GM19395 (cell line): ENCODE results near the gene MRPL23.
"Not testable (repeated sequence)": the region's sequence is repeated elsewhere in the genome, so short reads cannot be mapped to it uniquely, and the experiment has no call there.

Experiments used
- ATAC-seq: cut with Tn5 transposase; IDR thresholded peaks from one replicate; pipeline ENCODE4 v1.9.1; 2021; ENCODE audit warnings: mild to moderate bottlenecking, moderate library complexity; ENCODE audit not compliant: unreplicated experiment

Gene MRPL23

GRCh38 chr11:1932681-1933080 lies 14.5 kb upstream of the MRPL23 start:
- ATAC-seq = no peak

DNA sequence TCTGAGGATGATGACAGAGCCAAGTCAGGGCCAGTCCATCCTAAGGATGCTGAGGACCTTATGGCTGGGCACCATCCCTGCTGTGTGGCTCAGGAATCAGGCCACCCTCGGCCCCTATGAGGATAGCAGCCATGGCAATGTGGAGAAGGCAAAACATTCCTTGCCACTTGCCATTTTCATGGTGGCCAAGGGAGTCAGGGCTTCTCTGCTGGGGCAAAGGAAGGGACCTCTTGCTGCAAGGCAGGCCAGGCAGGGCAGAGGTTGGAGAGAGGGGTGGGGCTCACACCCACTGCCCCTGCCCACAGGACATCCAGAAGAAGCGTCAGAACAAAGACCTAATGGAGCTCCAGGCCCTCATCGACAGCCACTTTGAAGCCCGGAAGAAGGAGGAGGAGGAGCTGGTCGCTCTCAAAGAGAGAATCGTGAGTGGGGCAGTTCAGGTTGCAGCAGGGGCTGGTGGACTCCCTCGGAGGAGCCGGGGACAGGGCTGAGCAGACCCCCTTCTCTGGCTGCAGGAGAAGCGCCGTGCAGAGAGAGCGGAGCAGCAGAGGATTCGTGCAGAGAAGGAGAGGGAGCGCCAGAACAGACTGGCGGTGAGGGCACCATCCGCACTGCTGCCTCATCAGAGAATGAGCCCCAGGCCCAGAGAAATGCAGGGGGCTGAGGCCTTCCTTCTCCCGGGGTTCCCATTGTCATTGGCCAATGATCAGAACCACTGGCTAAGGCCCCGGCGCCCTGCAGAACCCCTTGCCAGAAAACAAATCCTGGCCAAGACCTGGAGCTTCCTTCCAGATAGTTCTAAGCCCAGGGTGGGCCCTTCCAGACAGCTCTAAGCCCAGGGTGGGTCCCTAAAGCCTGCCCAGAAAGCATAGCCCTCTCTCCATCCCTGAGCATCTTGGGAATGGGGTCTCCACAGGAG lies 13.5 kb upstream of the MRPL23 start:
- ATAC-seq = no peak

DNA sequence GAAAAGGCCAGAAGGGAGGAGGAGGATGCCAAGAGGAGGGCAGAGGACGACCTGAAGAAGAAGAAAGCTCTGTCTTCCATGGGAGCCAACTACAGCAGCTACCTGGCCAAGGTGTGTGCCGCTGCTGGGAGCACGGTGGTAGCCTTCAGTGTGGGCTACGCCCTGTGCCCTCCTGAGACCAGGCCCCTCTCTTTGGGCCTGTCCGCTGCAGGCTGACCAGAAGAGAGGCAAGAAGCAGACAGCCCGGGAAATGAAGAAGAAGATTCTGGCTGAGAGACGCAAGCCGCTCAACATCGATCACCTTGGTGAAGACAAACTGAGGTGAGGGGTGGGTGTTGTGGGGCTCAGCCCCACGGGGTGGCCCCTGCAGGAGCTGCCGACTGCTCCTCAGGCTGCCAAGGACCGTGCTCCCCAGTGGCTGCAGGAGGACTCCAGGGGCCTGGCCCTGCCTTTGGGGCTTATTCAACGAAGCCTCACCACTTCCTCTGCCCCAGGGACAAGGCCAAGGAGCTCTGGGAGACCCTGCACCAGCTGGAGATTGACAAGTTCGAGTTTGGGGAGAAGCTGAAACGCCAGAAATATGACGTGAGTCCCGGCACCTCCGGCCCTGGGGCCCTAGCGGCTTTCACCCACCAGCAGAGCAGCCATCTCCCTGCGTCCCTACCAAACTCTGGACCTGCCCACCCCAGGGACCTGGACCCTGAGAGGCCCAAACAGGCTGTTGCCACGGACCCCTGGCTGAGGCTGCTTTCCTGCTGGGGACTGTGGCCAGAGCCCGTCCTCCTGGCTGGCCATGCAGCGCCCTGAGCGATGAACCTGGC lies 12.6 kb upstream of the MRPL23 start:
- ATAC-seq = no peak

- no peak for ATAC-seq
These were observed 11.7 kb upstream of the MRPL23 start for GRCh38 chr11:1935156-1936071.

DNA sequence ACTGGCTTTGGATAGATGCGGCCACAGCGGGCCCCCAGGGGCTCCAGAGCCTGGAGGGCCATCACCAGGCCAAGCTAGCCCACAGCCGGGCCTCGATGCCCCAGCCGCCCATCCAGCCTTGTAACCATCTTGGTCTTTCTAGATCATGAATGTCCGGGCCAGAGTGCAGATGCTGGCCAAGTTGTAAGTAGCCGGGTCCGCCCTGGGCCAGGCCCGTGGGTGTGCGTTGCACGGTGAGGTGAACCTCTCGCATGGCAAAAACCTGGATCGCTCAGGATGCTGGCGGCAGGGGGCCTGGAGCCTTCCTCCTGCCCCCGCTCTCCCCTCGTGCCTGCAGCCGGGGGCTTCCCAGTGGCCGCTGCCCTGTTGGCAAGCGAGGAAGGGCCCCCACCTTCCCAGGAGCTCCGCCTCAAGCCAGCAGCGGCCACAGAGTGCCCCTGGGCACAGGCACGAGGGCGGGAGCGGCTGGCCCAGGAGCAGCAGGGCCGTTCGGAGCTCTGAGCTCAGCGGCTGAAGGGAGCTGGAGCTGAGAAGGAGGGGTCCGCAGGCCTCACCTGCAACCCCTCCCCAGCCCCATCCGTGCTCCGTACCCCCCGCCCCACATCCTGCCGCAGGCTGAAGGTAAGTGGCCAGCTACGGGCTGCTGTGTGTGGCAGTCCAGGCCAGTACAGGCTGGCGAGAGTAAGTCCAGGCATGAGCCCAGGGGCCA lies 10.9 kb upstream of the MRPL23 start:
- ATAC-seq = no peak

GRCh38 chr11:1936781-1937615 lies 10.1 kb upstream of the MRPL23 start:
- ATAC-seq = no peak

DNA sequence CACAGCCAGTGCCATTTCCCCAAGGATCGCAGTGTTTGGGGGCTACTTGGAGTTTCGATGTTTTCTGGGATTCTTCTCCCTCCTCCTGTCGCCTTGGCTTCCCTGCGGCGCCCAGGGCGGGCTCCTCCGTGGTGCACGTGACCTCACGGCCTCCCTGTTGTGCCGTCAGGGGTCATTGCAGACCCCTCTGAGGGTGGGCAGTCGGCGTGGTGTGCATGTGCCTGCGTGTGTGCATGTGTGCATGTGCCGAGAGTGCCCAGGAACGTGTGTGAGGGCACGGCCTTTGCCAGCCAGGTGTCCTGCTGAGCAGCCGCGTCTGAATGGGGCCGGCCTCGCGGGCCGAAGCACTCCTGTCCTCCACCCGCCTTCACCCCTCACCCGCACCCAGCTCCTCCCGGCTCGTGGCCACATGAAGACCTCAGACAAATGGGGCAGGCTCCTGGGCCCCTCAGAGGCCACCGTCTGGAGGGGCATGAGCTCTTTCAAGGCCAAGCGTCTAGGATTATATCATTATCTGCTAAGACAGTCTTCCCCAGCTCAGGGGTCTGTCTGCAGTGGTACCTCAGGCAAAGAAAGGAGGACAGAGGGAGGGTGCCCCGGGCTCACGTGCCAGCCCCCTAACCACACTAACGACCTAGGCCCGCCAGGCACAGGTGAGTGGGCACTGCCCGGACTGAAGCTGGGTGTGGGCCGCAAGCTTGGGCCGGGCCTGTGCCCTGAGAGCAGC lies 9.4 kb upstream of the MRPL23 start:
- ATAC-seq = no peak

DNA sequence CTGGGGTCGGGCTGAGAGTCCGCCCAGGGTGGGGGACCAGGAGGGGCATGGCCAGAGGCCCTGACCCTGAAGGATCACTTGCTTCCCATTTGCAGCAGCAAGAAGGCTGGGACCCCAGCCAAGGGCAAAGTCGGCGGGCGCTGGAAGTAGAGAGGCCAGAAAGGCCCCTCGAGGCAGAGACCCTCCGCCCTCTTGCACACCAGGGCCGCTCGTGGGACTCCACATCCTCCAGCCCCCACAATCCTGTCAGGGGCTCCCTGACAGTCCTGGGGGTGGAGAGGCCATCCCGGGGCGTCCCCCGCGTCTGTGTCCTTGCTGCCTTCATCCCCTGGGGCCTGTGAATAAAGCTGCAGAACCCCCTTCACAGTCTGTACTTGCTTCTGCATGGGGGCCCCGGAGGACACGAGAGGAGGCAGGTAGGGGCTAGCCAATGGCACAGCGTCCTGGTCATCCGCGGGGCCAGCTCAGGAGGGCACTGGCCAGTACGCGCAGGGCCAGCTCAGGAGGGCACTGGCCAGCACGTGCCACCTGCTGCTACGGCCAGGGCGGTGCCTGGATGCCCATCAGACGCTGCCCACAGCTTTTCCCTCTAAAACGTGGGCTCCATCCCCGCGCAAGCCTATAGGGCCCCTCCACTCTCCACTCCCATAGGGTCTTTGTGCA lies 8.7 kb upstream of the MRPL23 start:
- ATAC-seq = no peak

DNA sequence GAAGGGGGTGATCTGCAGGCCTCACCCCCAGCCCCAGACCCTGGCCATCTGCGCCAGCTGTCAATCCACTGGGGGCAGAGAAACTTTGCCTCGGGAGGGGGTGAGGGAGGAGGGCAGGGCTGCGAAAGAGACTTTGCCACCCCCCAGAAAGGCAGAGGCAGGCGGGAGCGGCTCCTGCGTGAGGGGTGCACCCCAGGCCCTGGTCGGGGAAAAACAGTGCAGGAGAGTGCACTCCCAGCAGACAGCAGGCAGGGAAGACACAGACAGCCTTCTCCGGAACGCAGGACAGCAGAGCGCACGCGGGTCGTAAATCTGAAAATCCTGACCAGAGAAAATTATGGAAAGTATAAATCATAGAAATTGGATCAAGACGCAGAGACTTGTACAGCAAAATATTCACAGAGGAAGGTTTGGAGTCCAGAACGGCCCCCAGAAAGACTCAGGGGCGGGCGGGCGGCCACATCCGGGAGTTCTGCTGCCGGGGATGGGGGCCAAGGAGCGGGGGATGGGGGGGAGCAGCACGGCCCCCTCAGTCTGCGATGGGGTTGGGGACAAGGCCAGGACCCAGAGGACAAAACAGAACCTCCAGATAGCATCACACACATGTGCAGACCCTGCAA lies 8.0 kb upstream of the MRPL23 start:
- ATAC-seq = no peak

GRCh38 chr11:1939788-1940187 lies 7.3 kb upstream of the MRPL23 start:
- not testable (repeated sequence) for ATAC-seq

GRCh38 chr11:1942558-1943260 lies 4.4 kb upstream of the MRPL23 start:
- no peak for ATAC-seq

GRCh38 chr11:1943576-1943975 lies 3.6 kb upstream of the MRPL23 start:
- ATAC-seq = no peak

GRCh38 chr11:1943977-1944376 lies 3.2 kb upstream of the MRPL23 start:
- no peak for ATAC-seq

DNA sequence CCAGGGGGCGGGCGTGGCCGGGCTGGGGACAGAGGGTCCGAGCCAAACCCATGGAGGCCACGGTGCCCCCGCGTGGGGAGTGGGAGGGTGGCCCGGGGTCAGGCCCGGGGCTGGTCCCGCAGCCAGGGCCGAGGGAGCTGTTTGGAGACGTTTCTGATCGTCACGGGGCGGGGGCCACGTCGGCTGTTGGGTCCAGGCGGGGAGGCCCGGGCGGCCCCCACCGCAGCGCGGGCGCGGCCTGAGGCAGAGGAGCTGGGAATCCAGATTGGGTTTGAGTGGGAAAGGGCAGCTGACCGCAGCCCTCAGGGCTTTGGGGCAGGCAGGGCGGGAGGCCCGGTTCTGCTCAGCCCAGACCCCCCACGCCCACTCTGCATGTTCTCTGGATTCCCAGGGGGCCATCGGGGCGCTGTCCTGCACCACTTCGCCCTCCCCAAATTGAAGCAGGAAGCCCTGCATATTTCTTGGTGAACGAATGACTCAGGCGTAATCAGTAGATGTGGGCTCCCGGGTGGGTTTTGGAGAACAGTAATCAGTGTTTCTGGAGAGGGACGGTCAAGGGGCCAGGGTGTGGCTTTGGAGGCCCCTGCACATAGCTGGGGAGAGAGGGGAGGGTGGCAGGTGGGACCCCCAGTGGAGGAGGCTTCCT lies 583 bp downstream of the MRPL23 start:
- ATAC-seq = no peak

GRCh38 chr11:1948389-1948788 lies 1.3 kb downstream of the MRPL23 start:
- ATAC-seq = no peak

DNA sequence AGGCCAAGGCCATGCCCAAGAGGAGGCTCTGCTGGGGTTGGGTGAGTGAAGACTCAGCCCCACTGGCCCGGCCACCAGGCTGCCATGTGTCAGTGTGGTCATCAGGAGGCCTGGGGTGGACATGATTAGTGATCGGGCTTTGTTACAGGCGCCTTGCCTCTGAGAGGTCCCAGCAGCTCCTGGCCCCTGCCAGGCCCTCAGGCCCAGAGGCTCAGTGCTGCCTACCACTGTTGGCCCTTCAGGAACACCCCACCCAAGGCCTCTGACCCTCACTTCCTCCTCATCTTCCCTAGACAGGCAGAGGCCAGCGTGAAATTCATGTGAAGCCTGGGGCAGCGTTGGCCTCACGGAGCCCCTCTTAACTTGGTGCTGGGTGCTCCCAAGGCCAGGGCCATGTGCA lies 2.2 kb downstream of the MRPL23 start:
- ATAC-seq = no peak

DNA sequence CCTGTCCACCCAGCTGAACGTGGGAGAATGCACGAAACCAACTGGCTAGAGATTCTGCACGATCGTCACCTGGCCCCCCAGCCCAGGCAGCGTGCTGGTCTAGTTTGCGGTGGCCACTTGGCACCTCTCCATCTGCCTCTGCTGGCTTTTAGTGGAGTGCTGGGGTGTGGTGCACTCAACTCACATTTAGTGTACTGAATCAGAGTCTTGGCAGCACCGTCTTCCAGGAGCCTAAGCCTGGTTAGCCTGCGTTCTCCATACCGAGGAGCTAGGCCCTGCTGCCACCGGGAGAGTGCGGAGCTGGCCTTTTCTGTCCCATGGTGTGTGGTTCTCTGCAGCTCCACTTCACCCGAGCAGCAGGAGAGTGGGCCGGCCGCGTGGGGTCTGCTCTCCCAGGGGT lies 2.8 kb downstream of the MRPL23 start:
- ATAC-seq = no peak
